Activated CD4-positive, alpha-beta T cell treated with anti-CD3 and anti-CD28 coated beads for 4 hours (primary cell): Measurements from ENCODE around the gene CLEC4M.

ENCODE experiments used
- DNase-seq, 2 donors: peaks; one replicate each; pipeline ENCODE4 v3.0.0-alpha.2; 2020

CLEC4M gene

DNA sequence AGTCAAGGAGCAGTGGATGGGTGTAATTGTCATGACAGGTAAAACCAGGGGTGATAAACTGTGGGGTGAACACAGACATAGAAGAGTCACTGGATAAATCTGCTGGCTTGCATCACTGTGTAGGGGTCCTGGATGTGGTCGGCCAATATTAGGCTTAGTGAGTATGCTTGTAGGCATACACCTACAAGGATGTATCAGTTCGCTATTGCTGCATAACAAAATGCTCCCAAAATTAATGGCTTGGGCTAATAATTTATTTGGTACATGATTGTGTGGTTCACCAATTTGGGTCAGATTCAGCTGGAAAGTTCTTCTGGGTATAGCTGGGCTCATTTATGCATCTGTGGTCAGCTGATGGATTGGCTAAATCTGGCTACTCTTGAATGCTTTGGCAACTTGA lies 55.8 kb downstream of the CLEC4M start:
- no peak for DNase-seq
